Left colon (tissue), 2 donors: Measurements from ENCODE around the gene INHBA. TPM values are rescaled to one million over a fixed set of nuclear protein-coding genes. Genes with fewer than 3 reads are reported as not detected.

Experiments
- ATAC-seq: fragments of 200-7000 bp; cut with Tn5 transposase; one replicate; pipeline ENCODE4 v1.9.1; 2020; ENCODE audit warnings: mild to moderate bottlenecking, moderate library complexity
- DNase-seq, 2 donors: peaks; one replicate each; pipeline ENCODE4 v3.0.0-alpha.2; 2020
- intact Hi-C, 2 donors: fragments of 100-400 bp; cut with DNase I in 1 of 2; cut with micrococcal nuclease in 1 of 2; formaldehyde crosslinking; loops; one replicate each; pipeline versions ENCODE4 v1.11.2 to v1.14.0; 2022; cut with DNase I, micrococcal nuclease
- long read RNA-seq: library from polyadenylated mRNA; unstranded; transcript quantifications from one replicate; pipeline ENCODE4 v2.0.0, GENCODE V29; 2021
- total RNA-seq, 2 donors: library from RNA; stranded (reverse); fragmentation: NEBNext Ultra II Directional; extraction: Animal tissue kit (Norgen Biotek cat#: 25700); gene quantifications; one replicate each; pipeline ENCODE4 v1.2.1, GENCODE V29; 2021
- donor health status: DM: no; HTN: no; CAD: no.
- donor health status: DM: yes; HTN: yes; CAD: no.

Gene INHBA
- total RNA-seq: under 1 TPM; 0.15 to 0.42 TPM
- long read RNA-seq: 0 reads

DNA sequence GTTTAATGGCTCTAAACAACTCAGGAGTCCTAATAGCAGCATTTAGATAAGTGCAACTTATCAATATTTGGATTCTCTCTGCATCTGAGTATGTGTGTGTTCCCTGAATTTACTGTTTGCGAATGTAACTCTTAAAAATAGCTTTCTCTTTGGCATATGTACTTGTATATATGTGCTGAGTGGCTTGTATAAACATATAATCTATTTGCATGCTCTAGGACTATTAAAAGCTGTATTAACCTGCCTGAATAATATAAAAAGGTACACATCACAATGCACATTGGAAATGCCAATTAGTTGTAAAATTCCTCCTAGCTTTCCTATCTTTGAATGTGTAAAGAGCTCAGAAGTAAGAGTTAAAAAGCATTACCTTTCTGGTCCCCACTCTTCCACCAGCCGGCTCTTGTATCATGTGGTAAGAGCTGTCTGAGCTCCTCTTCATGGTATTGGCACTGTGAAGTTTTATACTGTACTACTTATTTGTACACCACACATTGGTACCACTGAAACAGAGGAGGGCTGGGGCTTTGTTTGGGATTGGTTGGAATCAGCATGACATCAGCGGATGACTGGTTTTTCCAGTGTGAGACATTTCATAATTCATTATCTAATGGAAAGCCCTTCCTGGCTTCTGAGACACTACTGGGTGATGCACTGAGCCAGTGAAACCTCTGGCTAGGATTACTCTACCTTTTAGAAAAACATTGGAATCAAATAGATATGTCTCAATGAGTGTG, at the start of gene INHBA:
TSS of gene INHBA (minus strand) at position 456 of the 737 bp plus-strand sequence. CDS start 2,716 bp downstream, outside the sequence.
- DNase-seq: no peak
- no peak for ATAC-seq
- intact Hi-C loops: no loop called here

- ATAC-seq: no peak
- intact Hi-C loops: no loop called here
- no peak for DNase-seq
Observed at GRCh38 chr7:41752615-41753014, 49.7 kb upstream of the INHBA start.

DNA sequence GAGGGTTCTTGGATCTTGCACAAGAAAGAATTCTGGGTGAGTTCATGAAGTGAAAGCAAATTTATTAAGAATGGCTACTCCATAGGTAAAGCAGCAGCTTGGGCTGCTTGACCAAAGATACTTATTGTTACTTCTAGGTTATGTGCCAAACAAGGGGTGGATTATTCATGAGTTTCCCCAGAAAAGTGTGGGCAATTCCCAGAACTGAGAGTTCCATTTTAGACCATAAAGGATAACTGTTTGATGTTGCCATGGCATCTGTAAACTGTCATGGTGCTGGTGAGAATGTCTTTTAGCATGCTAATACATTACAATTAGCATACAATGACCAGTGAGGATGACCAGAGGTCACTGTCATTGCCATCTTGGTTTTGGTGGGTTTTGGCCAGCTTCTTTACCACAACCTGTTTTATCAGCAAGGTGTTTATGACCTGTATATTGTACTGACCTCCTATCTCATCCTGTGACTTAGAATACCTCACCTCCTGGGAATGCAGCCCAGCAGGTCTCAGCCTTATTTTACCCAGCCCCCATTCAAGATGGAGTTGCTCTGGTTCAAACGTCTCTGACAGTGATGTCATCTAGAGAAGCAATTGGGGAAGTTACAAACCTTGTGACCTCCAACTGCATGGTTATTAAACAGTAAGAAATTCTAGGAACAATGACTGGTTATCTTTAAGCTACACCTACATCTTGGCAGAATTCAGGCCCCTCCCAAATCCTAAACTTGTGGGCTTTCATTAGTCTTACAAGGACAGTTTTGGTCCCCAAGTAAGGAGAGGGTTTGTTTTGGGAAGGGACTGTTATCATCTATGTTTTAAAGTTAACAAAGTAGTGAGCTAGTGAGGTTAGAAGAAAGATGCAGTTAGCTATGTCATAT, 48.0 kb upstream of the INHBA start:
- DNase-seq: no peak
- intact Hi-C loops: no loop called here
- ATAC-seq: no peak

DNA sequence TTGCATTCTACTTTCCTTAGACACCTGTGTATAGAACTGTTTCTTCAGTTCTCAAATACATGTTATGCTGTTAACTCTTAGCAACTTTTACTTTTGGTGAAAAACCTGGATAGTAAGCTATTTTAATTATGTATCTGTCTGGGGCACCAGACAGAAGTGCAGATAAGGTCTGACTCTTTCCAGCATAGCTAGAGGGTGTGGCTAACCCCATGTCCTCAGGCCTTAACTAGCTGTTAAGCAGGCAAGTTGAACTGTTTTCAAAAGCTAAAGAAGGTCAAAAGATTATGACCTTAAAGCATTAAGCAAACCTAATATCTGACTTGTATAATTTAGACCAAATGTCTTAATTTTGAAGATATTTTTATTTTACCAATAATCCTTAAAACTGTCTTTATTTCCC, 45.1 kb upstream of the INHBA start:
- DNase-seq (no peak), ATAC-seq (no peak)
- intact Hi-C loops: no loop called here

- ATAC-seq (no peak), DNase-seq (no peak)
- intact Hi-C loops: no loop called here
Observed at GRCh38 chr7:41745451-41745850, 42.6 kb upstream of the INHBA start.

- ATAC-seq: no peak
- no peak for DNase-seq
- intact Hi-C loops: no loop called here
Observed at GRCh38 chr7:41744161-41744560, 41.3 kb upstream of the INHBA start.

GRCh38 chr7:41742401-41743020, 39.6 kb upstream of the INHBA start:
- intact Hi-C loops: no loop called here
- no peak for ATAC-seq
- DNase-seq: no peak

GRCh38 chr7:41738806-41739205, 35.9 kb upstream of the INHBA start:
- intact Hi-C loops: no loop called here
- DNase-seq: no peak
- ATAC-seq: no peak

DNA sequence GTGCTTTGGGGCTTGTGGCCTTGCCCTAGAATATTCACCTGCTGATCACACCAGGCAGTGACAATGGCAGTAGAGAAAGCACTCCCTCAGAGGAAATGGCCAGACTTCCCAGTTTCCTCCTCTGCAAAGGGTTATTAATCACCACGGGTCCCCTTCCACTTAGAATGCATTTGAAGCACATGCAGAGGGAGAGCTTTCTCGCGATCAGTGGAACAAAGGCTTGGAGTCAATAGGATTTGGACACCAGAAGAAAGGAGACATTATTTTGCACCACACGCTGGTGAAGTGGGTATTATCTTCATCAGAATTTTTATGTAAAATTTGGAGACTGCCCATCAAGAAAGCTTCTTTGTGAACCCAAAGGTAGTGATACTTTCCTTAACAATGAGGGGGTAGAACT, 35.4 kb upstream of the INHBA start:
- ATAC-seq (no peak), DNase-seq (no peak)
- intact Hi-C loops: no loop called here

GRCh38 chr7:41735206-41735605, 32.3 kb upstream of the INHBA start:
- DNase-seq (no peak), ATAC-seq (no peak)
- intact Hi-C loops: no loop called here

- DNase-seq (no peak), ATAC-seq (no peak)
- intact Hi-C loops: no loop called here
Observed at GRCh38 chr7:41732843-41733306, 30.0 kb upstream of the INHBA start.

DNA sequence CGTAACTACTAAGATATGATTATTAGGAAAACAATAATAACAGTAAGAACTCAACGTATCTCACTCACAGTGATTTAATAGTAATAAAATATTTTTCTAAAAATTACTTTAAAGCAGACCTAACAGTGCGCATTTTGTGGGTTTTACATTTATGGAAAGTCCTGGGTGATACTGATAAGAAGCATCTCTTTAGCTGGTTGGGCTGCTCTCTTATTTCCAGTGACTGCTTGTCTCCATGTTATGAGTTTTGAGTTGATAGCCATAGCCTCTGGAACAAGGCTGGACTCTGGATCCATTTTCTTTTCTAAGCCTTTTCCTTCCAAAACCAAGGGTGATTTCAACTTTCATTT, 29.5 kb upstream of the INHBA start:
- DNase-seq: no peak
- intact Hi-C loops: no loop called here
- ATAC-seq: no peak

DNA sequence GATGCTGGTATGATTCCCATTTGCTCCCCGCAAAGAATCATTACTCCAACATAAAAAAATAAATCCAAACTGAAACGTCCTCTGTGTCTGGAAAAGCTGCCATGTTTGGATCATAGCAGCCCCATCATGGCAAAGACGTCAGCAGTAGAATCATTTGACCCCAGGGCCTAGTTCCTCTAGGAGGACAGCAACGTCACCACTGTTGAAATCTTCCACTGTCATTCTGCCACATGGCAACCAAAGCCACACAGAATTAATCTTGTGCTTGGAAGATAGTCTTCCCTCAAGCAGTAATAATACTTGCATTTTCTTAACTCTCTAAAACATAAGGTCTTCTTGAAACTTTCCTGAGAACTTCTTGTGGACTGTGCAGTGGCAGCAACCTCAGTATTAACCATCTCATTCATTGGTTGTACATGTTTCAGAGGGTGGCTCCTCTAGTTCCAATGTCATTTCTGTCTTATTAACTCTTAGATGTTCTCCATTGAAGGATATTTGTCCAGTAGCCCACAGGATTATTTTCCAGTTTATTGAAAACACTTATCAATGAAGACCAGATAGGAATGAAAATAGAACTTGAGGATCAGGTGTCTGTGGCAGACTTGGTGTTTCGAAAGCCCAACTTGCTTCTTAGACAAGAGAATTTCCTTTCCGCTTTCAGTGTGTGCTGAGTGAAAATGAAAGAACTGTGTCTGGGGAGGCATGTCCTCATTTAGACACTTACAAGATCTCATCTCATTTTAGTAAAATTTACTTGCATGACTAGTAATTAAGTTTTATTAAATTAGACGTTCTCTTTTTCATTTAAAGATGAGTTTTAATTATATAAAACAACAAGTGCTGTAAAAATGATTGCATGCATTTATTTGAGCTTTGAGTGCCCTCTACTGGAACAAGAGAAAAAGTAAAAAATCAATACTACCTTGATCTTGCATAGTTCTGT, 28.9 kb upstream of the INHBA start:
- DNase-seq (no peak), ATAC-seq (no peak)
- intact Hi-C loops: no loop called here

- intact Hi-C loops: no loop called here
Observed at GRCh38 chr7:41730668-41731067, 27.8 kb upstream of the INHBA start.

GRCh38 chr7:41730161-41730560, 27.3 kb upstream of the INHBA start:
- DNase-seq: no peak
- intact Hi-C loops: no loop called here
- ATAC-seq: no peak

More at GRCh38 chr7:41730668-41731067, 27.8 kb upstream of the INHBA start:
- DNase-seq: no peak
- peak; percentile 51 for ATAC-seq

GRCh38 chr7:41729059-41729458, 26.2 kb upstream of the INHBA start:
- intact Hi-C loops: no loop called here
- no peak for ATAC-seq
- DNase-seq: no peak

- ATAC-seq (no peak), DNase-seq (no peak)
- intact Hi-C loops: no loop called here
Observed at GRCh38 chr7:41725013-41725412, 22.1 kb upstream of the INHBA start.

DNA sequence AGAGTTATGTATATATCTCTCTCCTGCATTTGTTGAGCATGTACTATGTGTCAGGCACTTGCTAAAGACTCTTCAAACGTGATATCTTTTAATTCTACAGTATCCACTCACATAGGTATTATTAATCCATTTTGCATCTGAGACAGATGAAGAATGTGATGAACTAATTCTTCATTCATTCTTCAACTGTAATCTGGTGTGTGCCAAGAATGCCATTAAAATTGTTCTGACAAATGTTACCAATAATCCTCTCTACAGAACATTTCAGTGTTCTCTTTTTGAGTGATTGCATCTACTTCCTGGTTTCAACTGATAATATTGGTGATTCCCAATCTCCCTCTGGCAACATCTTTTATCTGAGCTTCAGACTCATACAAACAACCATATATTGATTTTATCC, 18.0 kb upstream of the INHBA start:
- intact Hi-C loops: no loop called here
- no peak for ATAC-seq

GRCh38 chr7:41720046-41720445, 17.2 kb upstream of the INHBA start:
- no peak for ATAC-seq

More for the DNA sequence above, 18.0 kb upstream of the INHBA start:
- DNase-seq: no peak

More at GRCh38 chr7:41720046-41720445, 17.2 kb upstream of the INHBA start:
- DNase-seq: no peak
- intact Hi-C loops: no loop called here
